GM23338 (cell line): Measurements from ENCODE around the gene TNFRSF12A. TPM values are rescaled to one million over a fixed set of nuclear protein-coding genes. Genes with fewer than 3 reads are reported as not detected.

Source experiments
- ATAC-seq: fragments of 200-7000 bp; cut with Tn5 transposase; 3 replicates; pipeline ENCODE4 v1.9.1; 2020
- DNase-seq: peaks from one replicate; pipeline ENCODE4 v3.0.0-alpha.2; 2015; ENCODE audit warnings: low spot score
- H2AFZ ChIP-seq: fragments of 200-600 bp; sonication (generic); 2 replicates; pipeline ENCODE4 v1.8.0; 2016; ENCODE audit warnings: antibody characterized with exemption, mild to moderate bottlenecking, moderate library complexity
- H3F3A ChIP-seq: fragments of 200-600 bp; sonication (generic); replicated peaks from 2 replicates; pipeline ENCODE4 v1.8.0; 2017; ENCODE audit warnings: antibody characterized with exemption, mixed run types, low read depth
- H3K27ac ChIP-seq: fragments of 200-600 bp; sonication (generic); 2 replicates; pipeline ENCODE4 v1.6.1; 2016; ENCODE audit warnings: low read depth
- H3K27me3 ChIP-seq: fragments of 200-600 bp; sonication (generic); 2 replicates; pipeline ENCODE4 v1.8.0; 2016; ENCODE audit warnings: mild to moderate bottlenecking, mixed run types, moderate library complexity; ENCODE audit not compliant: insufficient read depth
- H3K36me3 ChIP-seq: fragments of 200-600 bp; sonication (generic); 2 replicates; pipeline ENCODE4 v1.8.0; 2016; ENCODE audit warnings: mild to moderate bottlenecking; ENCODE audit not compliant: insufficient read depth
- H3K4me1 ChIP-seq: fragments of 200-600 bp; sonication (generic); 2 replicates; pipeline ENCODE4 v1.8.0; 2016; ENCODE audit warnings: mild to moderate bottlenecking, moderate library complexity; ENCODE audit not compliant: insufficient read depth
- H3K4me2 ChIP-seq: fragments of 200-600 bp; sonication (generic); 2 replicates; pipeline ENCODE4 v1.7.1; 2017; ENCODE audit warnings: mixed run types
- H3K4me3 ChIP-seq: fragments of 200-600 bp; sonication (generic); 2 replicates; pipeline ENCODE4 v1.6.1; 2016; ENCODE audit warnings: mixed run types
- H3K79me2 ChIP-seq: fragments of 200-600 bp; sonication (generic); replicated peaks from 2 replicates; pipeline ENCODE4 v1.8.0; 2017; ENCODE audit warnings: mild to moderate bottlenecking; ENCODE audit not compliant: insufficient read depth
- H3K9me2 ChIP-seq: fragments of 200-600 bp; sonication (generic); 2 replicates; pipeline ENCODE4 v1.8.0; 2017; ENCODE audit not compliant: insufficient read depth
- H4K20me1 ChIP-seq: fragments of 200-600 bp; sonication (generic); replicated peaks from 2 replicates; pipeline ENCODE4 v1.8.0; 2017; ENCODE audit warnings: mild to moderate bottlenecking; ENCODE audit not compliant: insufficient read depth
- H3K27ac Mint-ChIP-seq: 2 replicates; pipeline ENCODE4 v1.8.0; 2020; ENCODE audit warnings: inconsistent platforms, mild to moderate bottlenecking, moderate library complexity, mixed read lengths
- H3K27me3 Mint-ChIP-seq: 3 replicates; pipeline ENCODE4 v1.8.0; 2022; ENCODE audit warnings: low read depth, mild to moderate bottlenecking, moderate library complexity, mixed read lengths, inconsistent platforms; ENCODE audit not compliant: insufficient read depth, poor library complexity
- H3K36me3 Mint-ChIP-seq: 3 replicates; pipeline ENCODE4 v1.8.0; 2021; ENCODE audit warnings: low read depth, mild to moderate bottlenecking, inconsistent platforms, moderate library complexity, mixed read lengths
- H3K4me1 Mint-ChIP-seq: 3 replicates; pipeline ENCODE4 v1.8.0; 2020; ENCODE audit warnings: mild to moderate bottlenecking, inconsistent platforms, mixed read lengths
- H3K4me3 Mint-ChIP-seq: 3 replicates; pipeline ENCODE4 v1.8.0; 2021; ENCODE audit warnings: moderate library complexity, mild to moderate bottlenecking, inconsistent platforms, mixed read lengths
- H3K9me3 Mint-ChIP-seq: 3 replicates; pipeline ENCODE4 v1.8.0; 2020; ENCODE audit warnings: moderate library complexity, mild to moderate bottlenecking, inconsistent platforms, mixed read lengths
- ETS1 ChIP-seq: IDR thresholded peaks from 2 replicates; pipeline ENCODE4 v1.6.1; 2016; ENCODE audit warnings: antibody characterized with exemption
- POLR2AphosphoS5 ChIP-seq: IDR thresholded peaks from 2 replicates; pipeline ENCODE4 v1.6.1; 2016; ENCODE audit warnings: antibody characterized with exemption, low read depth
- STAT1 ChIP-seq: IDR thresholded peaks from one replicate; pipeline ENCODE4 v1.6.1; 2016; ENCODE audit warnings: antibody characterized with exemption; ENCODE audit not compliant: unreplicated experiment
- ZNF331 ChIP-seq: fragments of 250-450 bp; sonication (Bioruptor Pico); IDR thresholded peaks from 2 replicates; pipeline ENCODE4 v1.5.0; 2020; ENCODE audit warnings: low read depth, mild to moderate bottlenecking, moderate library complexity
- polyA plus RNA-seq: library from polyadenylated mRNA; unstranded; fragments of >200 nt; fragmentation: Nextera tagmentation; extraction: Ambion mirVana; gene quantifications from 2 replicates; pipeline ENCODE4 v1.2.1, GENCODE V29; 2016
- total RNA-seq: library from RNA; depleted of rRNA; stranded (reverse); fragments of >200 nt; shearing (Covaris generic); gene quantifications from 2 replicates; pipeline ENCODE4 v1.2.3, GENCODE V29; 2014
- TF ChIP-seq, protein P1 (sequence below): fragments of 250-450 bp; sonication (Bioruptor Pico); IDR thresholded peaks from 2 replicates; pipeline ENCODE4 v1.5.0; 2020; ENCODE audit warnings: mild to moderate bottlenecking, moderate library complexity

Gene TNFRSF12A
- total and polyA plus RNA-seq, 2 experiments from 2014 or later: 78.0 to 152 TPM

DNA sequence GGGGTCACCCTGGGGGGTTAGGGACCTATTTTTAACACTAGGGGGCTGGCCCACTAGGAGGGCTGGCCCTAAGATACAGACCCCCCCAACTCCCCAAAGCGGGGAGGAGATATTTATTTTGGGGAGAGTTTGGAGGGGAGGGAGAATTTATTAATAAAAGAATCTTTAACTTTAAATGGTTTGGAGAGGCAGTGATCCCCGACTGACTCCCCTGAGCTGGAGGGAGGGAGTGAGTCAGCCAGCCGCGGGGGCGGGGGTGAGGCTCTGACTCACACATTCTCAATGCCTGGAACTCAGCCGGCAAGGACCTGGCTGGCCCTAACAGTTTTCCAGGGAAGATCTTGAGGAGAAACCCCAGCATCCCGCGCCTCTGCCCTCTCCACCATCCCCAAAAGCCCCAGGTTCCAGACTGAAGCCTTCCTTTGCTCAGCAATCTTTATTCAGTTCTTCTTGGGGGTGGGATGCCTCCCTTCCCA, 2.1 kb downstream of the TNFRSF12A start:
- Histone ChIP-seq H3K4me1 (peaks cover 32% of the 10 kb centered on the region), H3K4me2 (peak overlapping the region; percentile 97), H3K27ac (peak overlapping the region; percentile 99), H3F3A (peaks cover 54% of the 10 kb centered on the region), H3K36me3 (no peaks in the 10 kb centered on the region), H3K4me3 (peak overlapping the region; percentile 85), H3K9me2 (no peaks in the 10 kb centered on the region), H3K79me2 (peaks cover 24% of the 10 kb centered on the region), H2AFZ (no peak overlapping the region), H4K20me1 (peaks cover 21% of the 10 kb centered on the region), H3K27me3 (no peaks in the 10 kb centered on the region; the same call in 1 of the 2 replicates)
- TF ChIP-seq, protein P1, sequence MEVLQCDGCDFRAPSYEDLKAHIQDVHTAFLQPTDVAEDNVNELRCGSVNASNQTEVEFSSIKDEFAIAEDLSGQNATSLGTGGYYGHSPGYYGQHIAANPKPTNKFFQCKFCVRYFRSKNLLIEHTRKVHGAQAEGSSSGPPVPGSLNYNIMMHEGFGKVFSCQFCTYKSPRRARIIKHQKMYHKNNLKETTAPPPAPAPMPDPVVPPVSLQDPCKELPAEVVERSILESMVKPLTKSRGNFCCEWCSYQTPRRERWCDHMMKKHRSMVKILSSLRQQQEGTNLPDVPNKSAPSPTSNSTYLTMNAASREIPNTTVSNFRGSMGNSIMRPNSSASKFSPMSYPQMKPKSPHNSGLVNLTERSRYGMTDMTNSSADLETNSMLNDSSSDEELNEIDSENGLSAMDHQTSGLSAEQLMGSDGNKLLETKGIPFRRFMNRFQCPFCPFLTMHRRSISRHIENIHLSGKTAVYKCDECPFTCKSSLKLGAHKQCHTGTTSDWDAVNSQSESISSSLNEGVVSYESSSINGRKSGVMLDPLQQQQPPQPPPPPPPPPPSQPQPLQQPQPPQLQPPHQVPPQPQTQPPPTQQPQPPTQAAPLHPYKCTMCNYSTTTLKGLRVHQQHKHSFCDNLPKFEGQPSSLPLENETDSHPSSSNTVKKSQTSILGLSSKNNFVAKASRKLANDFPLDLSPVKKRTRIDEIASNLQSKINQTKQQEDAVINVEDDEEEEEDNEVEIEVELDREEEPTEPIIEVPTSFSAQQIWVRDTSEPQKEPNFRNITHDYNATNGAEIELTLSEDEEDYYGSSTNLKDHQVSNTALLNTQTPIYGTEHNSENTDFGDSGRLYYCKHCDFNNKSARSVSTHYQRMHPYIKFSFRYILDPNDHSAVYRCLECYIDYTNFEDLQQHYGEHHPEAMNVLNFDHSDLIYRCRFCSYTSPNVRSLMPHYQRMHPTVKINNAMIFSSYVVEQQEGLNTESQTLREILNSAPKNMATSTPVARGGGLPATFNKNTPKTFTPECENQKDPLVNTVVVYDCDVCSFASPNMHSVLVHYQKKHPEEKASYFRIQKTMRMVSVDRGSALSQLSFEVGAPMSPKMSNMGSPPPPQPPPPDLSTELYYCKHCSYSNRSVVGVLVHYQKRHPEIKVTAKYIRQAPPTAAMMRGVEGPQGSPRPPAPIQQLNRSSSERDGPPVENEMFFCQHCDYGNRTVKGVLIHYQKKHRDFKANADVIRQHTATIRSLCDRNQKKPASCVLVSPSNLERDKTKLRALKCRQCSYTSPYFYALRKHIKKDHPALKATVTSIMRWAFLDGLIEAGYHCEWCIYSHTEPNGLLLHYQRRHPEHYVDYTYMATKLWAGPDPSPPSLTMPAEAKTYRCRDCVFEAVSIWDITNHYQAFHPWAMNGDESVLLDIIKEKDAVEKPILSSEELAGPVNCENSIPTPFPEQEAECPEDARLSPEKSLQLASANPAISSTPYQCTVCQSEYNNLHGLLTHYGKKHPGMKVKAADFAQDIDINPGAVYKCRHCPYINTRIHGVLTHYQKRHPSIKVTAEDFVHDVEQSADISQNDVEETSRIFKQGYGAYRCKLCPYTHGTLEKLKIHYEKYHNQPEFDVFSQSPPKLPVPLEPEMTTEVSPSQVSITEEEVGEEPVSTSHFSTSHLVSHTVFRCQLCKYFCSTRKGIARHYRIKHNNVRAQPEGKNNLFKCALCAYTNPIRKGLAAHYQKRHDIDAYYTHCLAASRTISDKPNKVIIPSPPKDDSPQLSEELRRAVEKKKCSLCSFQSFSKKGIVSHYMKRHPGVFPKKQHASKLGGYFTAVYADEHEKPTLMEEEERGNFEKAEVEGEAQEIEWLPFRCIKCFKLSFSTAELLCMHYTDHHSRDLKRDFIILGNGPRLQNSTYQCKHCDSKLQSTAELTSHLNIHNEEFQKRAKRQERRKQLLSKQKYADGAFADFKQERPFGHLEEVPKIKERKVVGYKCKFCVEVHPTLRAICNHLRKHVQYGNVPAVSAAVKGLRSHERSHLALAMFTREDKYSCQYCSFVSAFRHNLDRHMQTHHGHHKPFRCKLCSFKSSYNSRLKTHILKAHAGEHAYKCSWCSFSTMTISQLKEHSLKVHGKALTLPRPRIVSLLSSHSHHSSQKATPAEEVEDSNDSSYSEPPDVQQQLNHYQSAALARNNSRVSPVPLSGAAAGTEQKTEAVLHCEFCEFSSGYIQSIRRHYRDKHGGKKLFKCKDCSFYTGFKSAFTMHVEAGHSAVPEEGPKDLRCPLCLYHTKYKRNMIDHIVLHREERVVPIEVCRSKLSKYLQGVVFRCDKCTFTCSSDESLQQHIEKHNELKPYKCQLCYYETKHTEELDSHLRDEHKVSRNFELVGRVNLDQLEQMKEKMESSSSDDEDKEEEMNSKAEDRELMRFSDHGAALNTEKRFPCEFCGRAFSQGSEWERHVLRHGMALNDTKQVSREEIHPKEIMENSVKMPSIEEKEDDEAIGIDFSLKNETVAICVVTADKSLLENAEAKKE (CRISPR knock-in tag): no peak
- TF ChIP-seq STAT1 (no peak), ETS1 (no peak), ZNF331 (CRISPR knock-in tag) (no peak), POLR2AphosphoS5 (no peak; the same call in 1 of the 2 replicates)
- Mint-ChIP-seq H3K9me3 (peaks cover under 1% of the 10 kb centered on the region; the same call in 2 of the 3 replicates), H3K27ac (peak overlapping the region; percentile 98), H3K4me1 (peaks cover 27% of the 10 kb centered on the region), H3K4me3 (peak overlapping the region; percentile 96), H3K36me3 (peaks cover 40% of the 10 kb centered on the region), H3K27me3 (peaks cover 48% of the 10 kb centered on the region)
- peak; percentile 1 for ATAC-seq
- peak; percentile 91 for DNase-seq
